ACHN (cell line): Measurements from ENCODE around the gene TRIM54.
"Not testable (repeated sequence)": the region's sequence is repeated elsewhere in the genome, so short reads cannot be mapped to it uniquely, and the experiment has no call there.

Source experiments
- DNase-seq: peaks from one replicate; pipeline ENCODE4 v3.0.0-alpha.2; 2015
- in situ Hi-C: cut with HindIII; loops from 2 replicates; pipeline ENCODE4 v1.10.0; 2017; ENCODE audit warnings: low sequenced_read_pairs, low pct_ligation_motif_present, low pct_unique_long_range_greater_than_20kb

Gene TRIM54

GRCh38 chr2:27306136-27306535 is 23.9 kb downstream of the TRIM54 start:
- in situ Hi-C loops: no loop called here
- DNase-seq: no peak

- in situ Hi-C loops: no loop called here
- DNase-seq: no peak
Measured at GRCh38 chr2:27306573-27307286, 24.5 kb downstream of the TRIM54 start.

- DNase-seq: no peak
- in situ Hi-C loops: no loop called here
Measured at GRCh38 chr2:27307287-27307544, 25.0 kb downstream of the TRIM54 start.

GRCh38 chr2:27307545-27308358 is 25.5 kb downstream of the TRIM54 start:
- DNase-seq: no peak
- in situ Hi-C loops: no loop called here

- in situ Hi-C loops: no loop called here
- DNase-seq: peak; percentile 30
Measured at GRCh38 chr2:27308359-27308881, 26.2 kb downstream of the TRIM54 start, which contains the start of gene UCN. Gene UCN, minus strand, starts transcription at chr2:27308445. Its CDS starts 550 bp downstream, at chr2:27307895.

- DNase-seq: no peak
- in situ Hi-C loops: no loop called here
Measured at GRCh38 chr2:27309651-27310050, 27.4 kb downstream of the TRIM54 start.

GRCh38 chr2:27312152-27312551 is 29.9 kb downstream of the TRIM54 start:
- in situ Hi-C loops: no loop called here

GRCh38 chr2:27313882-27314645 is 31.8 kb downstream of the TRIM54 start:
- no peak for DNase-seq
- in situ Hi-C loops: no loop called here

More at GRCh38 chr2:27312152-27312551, 29.9 kb downstream of the TRIM54 start:
- no peak for DNase-seq

- in situ Hi-C loops: no loop called here
- no peak for DNase-seq
Measured at GRCh38 chr2:27314709-27315108, 32.5 kb downstream of the TRIM54 start.

- in situ Hi-C loops: no loop called here
- no peak for DNase-seq
Measured at GRCh38 chr2:27315122-27315521, 32.9 kb downstream of the TRIM54 start.

- in situ Hi-C loops: no loop called here
- DNase-seq: no peak
Measured at GRCh38 chr2:27316655-27317412, 34.6 kb downstream of the TRIM54 start.

- in situ Hi-C loops, DNase-seq: not testable (repeated sequence)
Measured at GRCh38 chr2:27319839-27320238, 37.6 kb downstream of the TRIM54 start.

- DNase-seq: peak; percentile 99
- in situ Hi-C loops: no loop called here
Measured at GRCh38 chr2:27320958-27321543, 38.8 kb downstream of the TRIM54 start.

GRCh38 chr2:27322301-27322765 is 40.1 kb downstream of the TRIM54 start:
- in situ Hi-C loops: no loop called here
- DNase-seq: peak; percentile 39

- peak; percentile 95 for DNase-seq
- in situ Hi-C loops: no loop called here
Measured at GRCh38 chr2:27322766-27323595, 40.8 kb downstream of the TRIM54 start, which contains the start of gene MPV17. Gene MPV17, minus strand, starts transcription at chr2:27323097. Its CDS starts 580 bp downstream, at chr2:27322517.

- no peak for DNase-seq
Measured at GRCh38 chr2:27323596-27324285, 41.5 kb downstream of the TRIM54 start.

More at GRCh38 chr2:27323596-27324285, 41.5 kb downstream of the TRIM54 start:
- in situ Hi-C loops: no loop called here
